HPDE6-E6E7 (cell line): ENCODE results near the gene CLN3.
"Not testable (repeated sequence)": the region's sequence is repeated elsewhere in the genome, so short reads cannot be mapped to it uniquely, and the experiment has no call there.

Experiments
- DNase-seq: peaks from one replicate; pipeline ENCODE4 v3.0.0; 2011; ENCODE audit warnings: missing footprints; ENCODE audit errors: extremely low spot score

CLN3 gene

GRCh38 chr16:28491970-28492474, at the start of gene CLN3:
Gene CLN3, minus strand, starts transcription at chr16:28492074. Its CDS starts 315 bp downstream, at chr16:28491759.
- DNase-seq: peak; percentile 88

GRCh38 chr16:28540346-28540745, 48.5 kb upstream of the CLN3 start:
- DNase-seq: no peak

- DNase-seq: no peak
Measured at GRCh38 chr16:28538733-28539596, 47.1 kb upstream of the CLN3 start, which contains the start of gene NUPR1. Gene NUPR1, minus strand, starts transcription at chr16:28538974. Its CDS starts 67 bp downstream, at chr16:28538907.

- no peak for DNase-seq
Measured at GRCh38 chr16:28537964-28538732, 46.3 kb upstream of the CLN3 start.

- DNase-seq: peak; percentile 66
Measured at GRCh38 chr16:28537076-28537475, 45.2 kb upstream of the CLN3 start.

- no peak for DNase-seq
Measured at GRCh38 chr16:28534542-28535373, 42.9 kb upstream of the CLN3 start.

GRCh38 chr16:28532940-28533647, 41.2 kb upstream of the CLN3 start:
- no peak for DNase-seq

- DNase-seq: no peak
Measured at GRCh38 chr16:28531777-28532744, 40.2 kb upstream of the CLN3 start.

GRCh38 chr16:28529124-28529523, 37.2 kb upstream of the CLN3 start:
- no peak for DNase-seq

GRCh38 chr16:28528463-28528867, 36.6 kb upstream of the CLN3 start:
- DNase-seq: no peak

GRCh38 chr16:28527985-28528384, 36.1 kb upstream of the CLN3 start:
- no peak for DNase-seq

GRCh38 chr16:28527100-28527785, 35.4 kb upstream of the CLN3 start:
- DNase-seq: not testable (repeated sequence)

GRCh38 chr16:28526201-28527099, 34.6 kb upstream of the CLN3 start:
- DNase-seq: no peak

GRCh38 chr16:28524681-28525171, 32.9 kb upstream of the CLN3 start:
- DNase-seq: no peak

GRCh38 chr16:28522792-28523191, 30.9 kb upstream of the CLN3 start:
- no peak for DNase-seq

- no peak for DNase-seq
Measured at GRCh38 chr16:28521436-28521835, 29.6 kb upstream of the CLN3 start.

GRCh38 chr16:28520672-28521071, 28.8 kb upstream of the CLN3 start:
- no peak for DNase-seq

- DNase-seq: no peak
Measured at GRCh38 chr16:28514246-28514645, 22.4 kb upstream of the CLN3 start.
